HG02970 (cell line): Measurements from ENCODE around the gene TAS2R9.
"Not testable (repeated sequence)": the region's sequence is repeated elsewhere in the genome, so short reads cannot be mapped to it uniquely, and the experiment has no call there.

Experiments
- ATAC-seq: cut with Tn5 transposase; IDR thresholded peaks from one replicate; pipeline ENCODE4 v1.9.1; 2021; ENCODE audit warnings: mild to moderate bottlenecking, moderate library complexity, moderate number of reproducible peaks; ENCODE audit not compliant: unreplicated experiment, low FRiP score

Gene TAS2R9, protein sequence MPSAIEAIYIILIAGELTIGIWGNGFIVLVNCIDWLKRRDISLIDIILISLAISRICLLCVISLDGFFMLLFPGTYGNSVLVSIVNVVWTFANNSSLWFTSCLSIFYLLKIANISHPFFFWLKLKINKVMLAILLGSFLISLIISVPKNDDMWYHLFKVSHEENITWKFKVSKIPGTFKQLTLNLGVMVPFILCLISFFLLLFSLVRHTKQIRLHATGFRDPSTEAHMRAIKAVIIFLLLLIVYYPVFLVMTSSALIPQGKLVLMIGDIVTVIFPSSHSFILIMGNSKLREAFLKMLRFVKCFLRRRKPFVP

DNA sequence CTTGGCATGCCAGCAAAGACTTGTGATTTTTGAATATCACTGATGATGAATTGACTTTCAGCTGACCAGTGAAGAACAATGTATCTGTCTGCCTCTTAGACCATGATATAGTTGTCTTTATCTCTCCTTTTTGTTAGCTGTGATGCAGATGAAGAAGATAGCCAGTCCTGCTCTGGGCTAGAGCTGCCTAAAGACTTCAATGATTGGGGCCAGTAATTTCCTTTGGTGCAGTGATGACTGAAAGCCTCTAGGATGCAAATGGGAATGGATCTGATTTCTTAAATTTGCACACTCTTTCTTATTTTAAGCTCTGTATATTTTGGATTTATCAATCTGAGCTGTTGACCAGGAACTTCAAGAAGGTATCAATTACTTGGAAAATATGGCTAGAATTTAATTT is at the start of gene TAS2R9:
Gene TAS2R9 (minus strand): TSS at position 101 of the 400 bp plus-strand sequence. CDS start 93 bp downstream, at position 8.
- no peak for ATAC-seq

DNA sequence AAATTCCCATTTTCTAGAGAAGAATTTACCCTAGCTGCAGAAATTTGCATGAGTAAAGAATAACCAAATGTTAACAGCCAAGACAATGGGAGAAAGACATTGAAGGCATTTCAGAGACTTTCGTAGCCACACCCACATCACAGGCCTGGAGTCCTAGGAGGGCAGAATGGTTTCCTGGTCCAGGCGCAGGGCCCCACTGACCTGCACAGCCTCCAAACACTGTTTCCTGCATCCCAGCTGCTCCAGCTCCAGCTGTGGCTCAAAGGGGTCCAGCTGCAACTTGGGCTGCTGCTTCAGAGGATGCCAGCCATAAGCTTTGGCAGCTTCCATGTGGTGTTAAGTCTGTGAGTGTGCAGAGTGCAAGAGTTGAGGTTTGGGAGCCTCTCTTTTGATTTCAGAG is 45.8 kb upstream of the TAS2R9 start:
- ATAC-seq: no peak

DNA sequence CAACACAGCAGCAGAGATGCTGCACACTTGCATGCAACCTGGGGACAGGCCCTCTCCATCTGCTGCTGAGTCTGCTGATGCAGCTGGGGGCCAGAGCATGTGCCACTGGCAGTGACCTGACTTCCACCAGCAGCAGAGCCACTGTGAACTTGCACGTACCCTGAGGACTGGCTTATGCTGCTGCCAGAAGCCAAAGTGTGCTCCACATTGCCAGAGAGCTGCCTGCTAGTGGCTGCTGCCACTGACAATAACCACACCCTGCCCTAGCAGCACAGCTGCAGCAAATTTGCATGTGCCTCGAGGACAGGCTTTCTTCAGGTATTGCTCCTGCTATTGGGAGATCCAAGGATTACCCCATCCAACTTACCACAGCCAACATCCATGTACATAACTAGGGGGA is 43.8 kb upstream of the TAS2R9 start:
- ATAC-seq: no peak

DNA sequence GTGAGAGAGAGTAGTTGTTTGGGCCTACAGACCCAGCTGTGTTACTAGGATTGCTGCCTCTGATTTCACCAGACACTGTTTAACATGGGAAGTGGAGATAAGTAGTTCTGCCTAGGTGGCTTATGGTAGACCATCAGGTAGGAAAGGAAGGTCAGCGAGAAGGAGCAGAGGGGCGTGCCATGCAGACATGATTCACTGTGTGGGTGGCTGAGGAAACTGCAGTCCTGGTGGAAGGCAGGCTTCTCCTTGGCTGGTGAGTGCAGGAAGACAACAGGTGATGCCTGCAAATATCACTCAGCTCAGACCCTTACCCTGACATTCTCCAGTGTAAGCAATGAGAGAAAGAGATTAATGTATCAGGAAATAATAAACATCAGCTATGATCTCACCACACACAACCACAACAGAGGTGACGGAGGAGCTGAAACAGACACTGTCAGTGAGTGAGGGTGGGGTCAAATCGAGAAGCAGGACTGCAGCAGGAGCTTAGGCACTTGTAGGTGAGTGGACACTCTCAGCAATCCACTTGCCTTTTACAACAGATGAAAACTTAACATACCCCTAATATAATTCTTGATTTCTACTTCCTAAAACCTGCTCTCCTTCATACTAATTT is 41.4 kb upstream of the TAS2R9 start:
- no peak for ATAC-seq

DNA sequence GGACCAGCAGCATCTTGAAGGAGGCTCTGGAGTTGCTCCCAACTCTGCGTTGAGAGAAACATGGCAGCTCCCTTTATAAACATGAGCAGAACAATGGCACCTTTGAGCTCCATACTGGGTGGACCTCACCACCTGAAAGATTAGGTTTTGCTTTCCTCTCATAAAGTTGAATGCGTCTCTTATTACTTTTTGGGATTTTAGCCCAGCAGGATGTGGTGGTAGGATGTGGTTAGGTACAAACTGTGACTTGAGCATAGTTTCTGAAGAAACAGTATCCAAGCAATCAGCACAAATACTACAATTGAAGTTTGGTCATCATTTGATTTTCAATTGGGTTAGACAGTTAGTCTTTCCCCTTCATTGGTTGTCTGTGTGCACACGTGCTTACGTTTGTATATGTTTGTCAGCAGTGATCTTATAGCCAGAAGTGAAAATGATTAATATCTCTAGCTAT is 39.5 kb upstream of the TAS2R9 start, which contains the start of gene PRR4:
Gene PRR4 (minus strand): TSS at position 51 of the 454 bp plus-strand sequence. CDS start 38 bp downstream, at position 13.
- no peak for ATAC-seq

DNA sequence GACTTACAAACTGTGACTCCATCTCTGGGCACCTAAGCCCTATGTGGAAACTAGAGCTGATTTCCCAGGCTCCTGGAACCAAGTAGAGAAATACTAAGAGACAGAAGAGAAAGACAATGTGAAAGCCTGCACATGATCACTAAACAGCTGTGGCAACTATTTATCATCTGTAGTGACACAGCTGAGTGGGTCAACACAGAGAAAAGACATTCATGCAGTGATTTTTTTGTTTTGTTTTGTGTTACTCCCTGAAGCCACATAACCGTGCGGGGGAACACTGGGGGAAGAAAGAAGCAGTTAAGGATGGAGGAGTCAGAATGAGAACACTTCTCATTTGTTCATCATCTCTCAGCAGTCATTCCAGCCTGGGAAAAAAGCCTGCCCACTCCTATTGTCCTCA is 37.8 kb upstream of the TAS2R9 start:
- ATAC-seq: no peak

DNA sequence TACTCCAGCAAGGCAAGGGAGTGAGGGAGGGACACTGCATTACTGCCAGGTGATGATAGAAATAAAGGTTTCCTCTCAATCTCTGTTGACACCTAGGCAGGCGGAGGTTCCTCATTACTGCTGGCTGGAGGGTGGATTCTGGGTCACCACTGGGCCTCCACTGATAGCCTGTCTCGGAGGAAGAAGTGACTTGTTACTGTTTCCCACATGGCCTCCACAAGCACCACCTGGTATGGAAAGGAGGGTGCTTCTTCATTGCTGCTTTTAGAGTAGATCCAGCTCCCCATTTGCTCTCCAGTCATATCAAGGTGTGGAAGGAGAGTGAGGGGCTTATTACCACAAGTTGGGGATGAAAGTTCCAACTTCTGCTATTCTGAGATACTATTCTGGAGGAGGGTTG is 32.9 kb upstream of the TAS2R9 start:
- no peak for ATAC-seq

DNA sequence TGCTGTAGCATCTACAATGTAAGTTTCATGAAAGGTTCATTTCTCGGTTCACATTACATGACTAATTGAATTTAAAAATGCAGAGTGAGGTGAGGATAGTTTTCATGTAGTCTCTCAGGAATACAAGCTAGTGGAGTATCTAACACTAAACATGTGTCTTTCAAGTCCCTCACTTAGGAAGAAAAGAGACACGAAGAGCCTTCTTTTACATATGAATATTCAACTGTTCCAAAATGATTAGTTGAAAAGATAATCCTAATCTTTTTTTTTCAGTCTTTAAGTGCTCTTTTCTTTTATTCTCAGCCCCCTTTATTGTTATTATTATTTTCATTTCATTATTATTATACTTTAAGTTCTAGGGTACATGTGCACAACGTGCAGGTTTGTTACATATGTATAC is 28.5 kb upstream of the TAS2R9 start:
- ATAC-seq: no peak

DNA sequence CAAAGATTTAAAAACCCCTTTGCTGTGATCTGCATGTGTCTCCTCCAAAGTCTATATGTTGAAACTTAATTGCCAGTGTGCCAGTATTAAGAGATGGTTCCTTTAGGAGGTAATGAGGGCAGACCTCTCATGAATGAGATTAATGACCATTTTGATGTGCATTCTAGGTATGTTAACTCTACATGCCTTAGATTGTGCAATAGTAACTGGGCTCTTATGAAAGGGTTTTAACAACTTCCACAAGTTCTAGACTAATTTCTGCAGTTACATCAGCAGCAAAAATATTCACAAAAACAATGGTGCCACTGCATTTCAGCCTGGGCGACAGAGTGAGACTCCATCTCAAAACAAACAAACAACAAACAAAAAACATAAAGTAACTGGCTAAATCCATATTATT is 20.0 kb upstream of the TAS2R9 start:
- ATAC-seq: no peak

DNA sequence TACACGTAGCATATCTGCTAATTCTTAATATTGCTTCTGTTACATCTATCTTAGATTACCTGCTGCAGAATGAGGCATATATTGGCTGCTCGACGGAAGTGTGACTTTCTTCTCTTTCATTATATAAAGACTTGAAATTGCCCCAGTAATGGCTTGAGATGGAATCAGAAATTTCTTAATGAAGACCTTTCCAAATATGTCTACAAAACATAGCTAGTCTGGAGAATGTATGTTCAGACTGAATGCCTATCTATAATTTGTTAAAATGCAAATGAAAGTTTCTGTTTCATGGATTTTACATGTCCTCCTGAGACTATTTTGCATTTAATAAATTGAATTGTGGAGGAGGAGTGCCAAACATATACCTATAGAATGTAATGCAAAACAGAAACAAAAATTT is 16.3 kb upstream of the TAS2R9 start, which contains the start of gene TAS2R10:
Gene TAS2R10 (minus strand): TSS at position 101 of the 400 bp plus-strand sequence. CDS start 89 bp downstream, at position 12.
- no peak for ATAC-seq

DNA sequence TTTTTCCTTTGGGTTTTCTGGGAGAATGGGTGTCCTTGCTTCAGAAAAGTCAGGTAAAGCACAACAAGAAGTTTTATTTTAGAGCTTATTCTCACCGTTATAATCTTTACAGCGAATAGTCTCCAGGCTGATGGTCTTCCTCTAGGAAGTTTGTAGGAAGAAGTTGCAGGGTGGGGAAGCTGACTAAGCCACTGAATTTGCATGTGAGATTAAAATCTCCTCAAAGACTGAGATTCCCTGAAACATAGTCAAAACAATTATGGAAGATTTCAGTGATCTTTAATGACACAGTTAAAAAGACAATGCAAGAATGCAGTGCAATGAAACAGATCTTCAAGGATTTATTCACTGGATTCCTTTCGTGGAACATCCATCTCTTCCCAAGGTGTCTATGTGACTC is 15.0 kb upstream of the TAS2R9 start:
- ATAC-seq: no peak

DNA sequence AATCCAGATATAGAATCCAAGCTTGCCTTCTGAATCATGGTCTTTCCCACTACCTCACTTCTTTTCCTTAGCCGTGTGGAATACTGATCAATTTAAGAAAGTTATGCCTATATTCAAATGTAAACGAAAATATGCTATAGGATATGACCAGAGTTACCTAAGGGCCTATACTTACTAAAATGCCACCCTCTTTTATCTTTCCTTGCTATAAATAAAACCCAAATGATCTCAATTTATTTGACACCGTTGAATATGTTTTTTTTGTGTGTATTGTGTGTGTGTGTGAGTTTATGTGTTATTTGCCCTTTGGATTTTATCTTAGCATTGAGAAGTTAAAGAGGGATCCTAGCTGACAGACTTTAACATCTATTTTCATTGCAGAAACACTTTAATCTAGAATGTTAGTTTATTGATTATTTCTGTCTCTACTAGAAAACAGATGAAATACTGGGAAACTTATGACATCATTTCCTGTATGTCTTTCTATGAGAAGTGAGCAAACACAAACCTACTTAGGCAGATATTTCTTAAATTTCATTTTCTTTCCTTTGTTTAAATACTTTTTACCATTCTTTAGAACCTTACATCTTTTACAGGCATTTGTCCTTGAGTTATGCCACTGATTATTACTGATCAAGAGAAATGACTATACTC is 2.0 kb upstream of the TAS2R9 start:
- no peak for ATAC-seq

DNA sequence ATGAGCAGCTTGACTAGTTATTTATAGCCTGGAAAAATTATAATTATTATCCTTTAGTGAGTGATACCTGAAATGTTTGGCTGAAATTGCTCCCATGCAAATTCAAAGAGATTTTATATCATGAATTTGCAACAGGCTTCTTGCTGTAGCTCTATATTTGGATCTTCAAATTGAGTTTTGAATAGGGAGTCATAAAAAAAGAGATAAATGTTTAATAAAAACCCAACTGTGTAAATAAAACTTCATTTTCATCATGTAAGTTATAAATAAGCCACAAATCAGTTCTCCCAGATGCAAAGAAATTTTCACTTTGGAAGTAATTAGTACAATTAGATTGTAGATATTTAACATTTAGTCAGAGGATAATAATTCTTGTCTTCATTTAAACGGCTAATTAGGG is 2.8 kb downstream of the TAS2R9 start, which contains the start of gene TAS2R8:
Gene TAS2R8 (minus strand): TSS at position 101 of the 400 bp plus-strand sequence. CDS start 306 bp downstream, outside the sequence.
- ATAC-seq: no peak

DNA sequence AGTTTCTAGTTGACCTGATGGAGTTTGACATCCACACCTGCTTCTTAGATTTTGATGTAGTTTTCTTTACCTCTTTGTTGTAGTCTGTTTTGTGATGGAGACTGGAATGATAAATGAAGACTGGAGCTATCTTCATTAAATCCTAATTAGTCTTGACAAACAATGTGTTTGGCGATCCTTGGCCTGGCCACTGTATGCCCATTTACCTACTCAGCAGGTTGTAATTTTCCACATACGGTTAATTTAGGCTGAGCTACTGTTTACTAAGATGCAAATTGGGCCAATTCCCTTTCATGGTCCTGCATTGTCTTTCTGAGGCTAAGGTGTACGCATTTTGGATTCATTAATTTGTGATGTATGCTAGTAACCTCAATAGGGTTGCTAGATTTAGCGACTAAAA is 7.4 kb downstream of the TAS2R9 start, which contains the start of gene TAS2R7:
Gene TAS2R7 (minus strand): TSS at position 41 of the 400 bp plus-strand sequence. CDS start 57 bp downstream, outside the sequence.
- ATAC-seq: no peak

DNA sequence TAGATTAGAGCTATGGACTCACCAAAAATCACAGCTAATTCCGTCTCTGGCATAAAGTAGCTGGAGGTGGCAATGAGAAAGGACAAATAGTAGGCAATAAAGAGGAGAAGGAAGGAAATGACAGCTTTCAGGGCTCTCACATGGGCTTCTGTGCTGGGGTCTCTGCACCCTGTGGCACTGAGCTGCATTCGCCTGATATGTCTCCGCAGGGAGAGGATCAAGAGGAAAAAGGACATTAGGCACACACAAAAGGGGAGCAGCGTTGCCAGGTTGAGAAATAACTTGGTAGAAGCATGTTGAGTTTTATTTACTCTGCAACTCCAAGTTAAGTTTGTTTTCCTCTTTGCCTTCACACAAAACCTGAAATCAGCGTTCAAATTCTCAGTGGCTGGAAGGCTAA is 8.2 kb downstream of the TAS2R9 start:
- no peak for ATAC-seq

DNA sequence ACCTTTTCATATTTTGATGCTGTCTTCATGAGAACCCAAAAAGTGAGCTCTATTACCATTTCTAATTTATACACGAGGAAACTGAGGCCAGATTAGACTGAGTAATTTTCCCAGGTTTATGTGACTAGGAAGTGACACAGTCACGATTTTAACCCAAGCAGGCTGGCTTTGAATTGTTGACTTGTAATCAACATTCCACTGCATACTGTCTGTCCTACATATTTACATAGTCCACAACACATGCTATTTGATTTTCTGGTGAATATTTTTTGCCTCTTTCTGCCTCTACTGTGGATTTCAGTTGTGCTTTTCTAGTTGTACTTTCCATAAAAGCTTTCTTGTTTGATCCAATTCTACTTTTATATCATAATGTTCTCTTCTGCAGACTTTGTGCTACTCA is 15.7 kb downstream of the TAS2R9 start:
- ATAC-seq: no peak

DNA sequence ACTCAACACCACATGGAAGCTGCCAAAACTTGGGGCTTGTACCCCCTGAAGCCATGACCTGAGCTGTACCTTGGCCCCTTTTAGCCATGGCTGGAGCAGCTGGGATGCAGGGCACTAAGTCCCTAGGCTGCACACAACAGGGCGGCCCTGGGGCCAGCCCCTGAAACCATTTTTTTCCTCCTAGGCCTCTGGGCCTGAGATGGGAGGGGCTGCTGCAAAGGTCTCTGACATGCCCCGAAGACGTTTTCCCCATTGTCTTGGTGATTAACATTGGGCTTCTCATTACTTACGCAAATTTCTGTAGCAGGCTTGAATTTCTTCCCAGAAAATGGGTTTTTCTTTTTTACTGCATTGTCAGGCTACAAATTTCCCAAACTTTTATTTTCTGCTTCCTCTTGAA is 18.2 kb downstream of the TAS2R9 start:
- ATAC-seq: not testable (repeated sequence)

DNA sequence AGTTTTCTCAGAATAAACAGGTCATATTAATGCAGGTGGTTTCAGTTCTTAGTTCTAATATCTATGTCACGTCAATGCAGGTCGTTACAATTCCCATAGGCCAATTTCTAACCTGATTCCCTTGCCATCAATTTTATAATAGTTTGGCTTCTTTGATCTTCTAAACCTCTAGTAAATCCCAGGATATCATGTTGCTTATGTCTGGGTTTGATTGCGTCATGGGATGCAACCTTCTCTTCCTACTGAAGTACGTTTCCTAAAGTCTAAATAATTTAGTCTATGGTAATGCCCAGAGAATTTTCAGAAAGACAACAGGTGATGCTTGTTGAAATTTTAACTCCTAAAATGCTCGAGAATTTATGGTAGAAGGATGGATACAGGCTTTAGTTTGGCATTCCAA is 26.7 kb downstream of the TAS2R9 start:
- ATAC-seq: no peak

DNA sequence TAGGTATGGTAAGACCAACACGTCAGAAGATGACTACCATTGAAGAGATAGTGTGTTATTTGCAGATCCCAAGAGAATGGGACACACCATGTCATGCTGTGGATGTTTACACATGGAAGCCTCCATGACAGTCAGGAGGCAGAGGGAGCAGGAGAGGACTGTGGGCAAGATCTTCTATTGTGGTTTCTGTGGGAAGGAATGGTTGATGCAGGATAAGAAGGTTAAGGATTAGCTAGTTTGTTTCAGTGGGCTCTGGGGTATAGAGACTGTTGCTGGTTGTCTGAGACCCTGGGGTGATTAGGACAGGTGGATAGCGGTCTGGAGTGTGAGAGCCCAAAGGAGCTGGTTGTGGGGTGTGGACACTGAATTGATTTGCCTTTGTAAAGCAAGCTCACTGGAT is 30.9 kb downstream of the TAS2R9 start:
- no peak for ATAC-seq

DNA sequence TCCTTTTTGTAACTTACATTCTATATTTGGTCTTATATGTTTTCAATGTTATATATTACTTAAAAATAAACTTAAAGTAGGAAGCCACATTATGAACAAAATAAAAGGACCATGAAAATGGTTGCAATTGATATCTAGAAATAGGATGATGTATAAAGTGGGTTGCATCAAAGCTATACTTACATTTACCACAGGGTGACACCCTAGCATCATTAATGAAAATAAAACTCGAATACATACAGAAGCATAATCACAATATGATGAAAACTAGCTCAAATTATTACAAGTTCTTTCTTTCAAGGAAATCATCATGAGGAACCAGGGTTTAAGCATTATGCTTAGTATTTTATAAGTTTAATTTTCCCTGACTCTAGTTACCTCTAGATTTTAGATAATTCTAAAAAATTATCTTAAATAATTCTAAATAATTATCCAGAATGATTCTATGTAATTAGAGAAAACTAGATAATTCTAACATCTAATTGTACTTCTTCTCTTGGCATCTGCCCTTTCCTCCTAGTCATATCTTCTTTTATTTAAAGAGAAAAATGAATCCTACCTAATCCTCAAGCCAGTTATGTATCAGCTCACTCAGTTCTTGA is 38.7 kb downstream of the TAS2R9 start:
- ATAC-seq: no peak

DNA sequence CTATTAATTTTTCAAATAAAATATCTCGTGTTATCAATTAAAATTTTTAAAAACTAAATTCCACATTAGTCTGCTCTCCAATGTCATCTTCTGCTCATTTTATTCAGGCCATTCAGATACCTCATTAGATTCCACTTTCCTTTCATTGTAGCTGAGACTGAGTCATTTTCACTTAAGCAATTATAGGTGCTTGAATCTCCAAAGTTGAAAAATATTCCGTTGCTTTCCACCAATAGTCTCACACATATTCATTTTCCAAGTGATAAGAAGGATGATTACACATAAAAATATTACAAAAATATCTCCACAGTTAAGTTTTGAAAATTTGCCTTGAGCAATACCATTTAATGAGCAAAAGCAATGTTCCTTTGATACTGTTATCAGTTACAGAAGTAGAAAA is 50.3 kb downstream of the TAS2R9 start:
- no peak for ATAC-seq
